Measurements from ENCODE around the gene IPO4.

Gene IPO4

DNA sequence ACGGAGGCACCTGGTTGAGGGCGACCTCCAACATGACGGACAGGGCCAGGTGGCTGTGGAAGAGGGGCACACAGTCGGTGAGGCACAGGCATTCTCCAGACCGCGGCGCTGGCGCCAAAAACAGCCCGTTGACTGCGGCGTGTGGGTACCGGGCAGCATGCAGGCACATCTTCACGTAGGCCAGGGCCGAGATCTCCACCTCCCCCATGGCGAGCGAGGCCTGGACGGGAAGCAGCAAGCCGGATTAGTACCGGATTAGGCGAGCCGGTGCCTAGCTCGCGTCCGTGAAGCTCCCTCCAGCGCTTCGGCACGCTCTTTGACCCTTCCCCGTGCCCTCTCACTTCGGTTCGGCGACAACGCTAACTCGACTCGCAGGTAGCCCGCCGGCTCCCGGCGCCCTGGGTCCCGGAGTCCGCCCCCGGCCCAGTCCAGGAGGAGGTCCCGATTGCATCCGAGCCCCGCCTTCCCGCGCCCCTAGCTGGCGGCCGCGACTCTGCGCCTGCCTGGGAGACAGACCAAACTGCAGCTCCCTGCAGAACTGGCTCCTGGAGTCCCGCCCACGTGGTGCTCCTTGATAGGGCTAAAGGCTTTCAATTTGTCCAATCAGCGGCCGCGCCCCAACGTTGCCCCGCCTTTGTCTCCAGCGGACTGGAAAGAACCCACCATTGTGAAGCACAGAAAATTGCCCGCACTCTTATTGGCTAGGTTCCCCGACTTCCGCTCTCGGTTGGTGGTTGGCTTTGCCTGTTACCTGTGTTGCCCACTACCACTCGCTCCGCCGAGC, 47.3 kb downstream of the IPO4 start, which contains the start of gene EMC9:
Gene EMC9, minus strand, starts transcription at position 495 of the 784 bp plus-strand sequence. Its CDS starts 287 bp downstream, at position 208.
- H3K27ac Mint-ChIP-seq = peak within 1 kb of the TSS; percentile 82
- peak; percentile 96 for ATAC-seq
- H3K36me3 Mint-ChIP-seq = peaks cover 52% of the 10 kb centered on the region

DNA sequence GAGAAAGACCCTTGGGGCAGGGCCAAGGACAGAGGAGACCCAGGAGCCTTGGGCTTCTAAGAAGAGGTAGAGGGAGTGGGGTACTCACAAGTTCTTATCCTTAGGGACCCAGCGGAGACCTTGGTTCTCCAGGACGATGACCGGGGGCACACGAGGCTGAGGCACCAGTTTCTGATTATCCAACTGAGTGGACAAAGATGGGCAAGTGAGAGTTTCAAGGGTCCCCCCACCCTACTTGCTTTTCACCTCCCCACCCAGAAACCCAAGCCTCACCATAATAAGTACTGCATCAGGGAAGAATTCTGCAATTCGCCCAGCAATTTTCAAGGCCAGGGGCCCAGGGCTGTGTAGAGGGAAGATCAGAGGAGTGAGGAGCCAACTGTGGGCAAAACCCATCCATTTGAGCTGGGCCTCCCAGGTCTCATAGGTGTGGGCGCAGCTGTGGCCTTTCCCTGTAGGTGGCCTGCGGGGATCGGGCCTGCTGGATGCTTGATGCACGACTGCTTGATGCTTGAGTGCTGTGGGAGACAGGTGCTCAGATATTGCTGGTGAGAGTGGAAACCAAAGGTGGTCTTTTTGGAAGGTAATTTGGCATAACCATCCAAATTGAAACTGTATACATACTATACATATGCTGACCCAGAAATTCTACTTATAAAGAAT, 49.2 kb downstream of the IPO4 start:
- peaks cover 60% of the 10 kb centered on the region for H3K4me1 Mint-ChIP-seq
- H3K27me3 Mint-ChIP-seq = no peaks in the 10 kb centered on the region
- peak overlapping the region; percentile 59 for H3K4me3 Mint-ChIP-seq
- peak overlapping the region; percentile 7 for H3K27ac Mint-ChIP-seq
- H3K36me3 Mint-ChIP-seq = peaks cover 42% of the 10 kb centered on the region
- no peaks in the 10 kb centered on the region for H3K9me3 Mint-ChIP-seq
- ATAC-seq = no peak

More for the DNA sequence above, 47.3 kb downstream of the IPO4 start, which contains the start of gene EMC9:
- H3K4me3 Mint-ChIP-seq = peak within 1 kb of the TSS; percentile 92
- no peaks in the 10 kb centered on the region for H3K27me3 Mint-ChIP-seq
- peaks cover 65% of the 10 kb centered on the region for H3K4me1 Mint-ChIP-seq
- no peaks in the 10 kb centered on the region for H3K9me3 Mint-ChIP-seq

DNA sequence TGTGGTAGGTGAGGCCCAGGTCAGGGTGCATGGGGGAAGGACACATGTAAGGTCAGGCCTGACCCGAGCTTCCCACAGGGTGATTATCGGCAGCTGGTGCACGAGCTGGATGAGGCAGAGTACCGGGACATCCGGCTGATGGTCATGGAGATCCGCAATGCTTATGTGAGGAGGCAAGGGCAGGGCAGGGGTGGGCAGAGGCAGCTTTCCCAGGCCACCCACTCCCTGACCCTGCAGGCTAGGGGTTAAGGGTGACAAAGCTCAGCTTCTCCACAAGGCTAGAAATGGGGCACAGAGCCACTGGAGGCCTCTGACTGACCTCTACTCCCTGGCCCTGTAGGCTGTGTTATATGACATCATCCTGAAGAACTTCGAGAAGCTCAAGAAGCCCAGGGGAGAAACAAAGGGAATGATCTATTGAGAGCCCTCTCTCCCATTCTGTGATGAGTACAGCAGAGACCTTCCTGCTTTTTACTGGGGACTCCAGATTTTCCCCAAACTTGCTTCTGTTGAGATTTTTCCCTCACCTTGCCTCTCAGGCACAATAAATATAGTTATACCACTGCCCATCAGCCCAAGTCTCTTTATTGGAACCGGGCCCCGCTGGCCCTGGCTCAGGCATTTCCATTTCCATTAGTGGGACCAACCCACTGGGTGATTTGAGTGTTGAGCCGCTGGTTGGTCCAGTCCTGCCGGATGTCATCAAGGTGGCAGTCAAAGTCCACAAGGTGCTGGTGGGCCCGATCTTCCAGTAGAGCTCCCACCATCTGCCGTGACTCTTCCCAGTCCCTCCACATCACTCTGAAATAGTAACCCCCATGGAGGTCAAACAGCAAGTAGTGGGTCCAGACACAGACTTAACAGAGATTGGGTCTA, 50.0 kb downstream of the IPO4 start:
- H3K27me3 Mint-ChIP-seq = no peaks in the 10 kb centered on the region
- peak overlapping the region; percentile 7 for H3K27ac Mint-ChIP-seq
- no peak for ATAC-seq
- peak overlapping the region; percentile 59 for H3K4me3 Mint-ChIP-seq
- H3K36me3 Mint-ChIP-seq = peaks cover 36% of the 10 kb centered on the region
- no peaks in the 10 kb centered on the region for H3K9me3 Mint-ChIP-seq
- H3K4me1 Mint-ChIP-seq = peaks cover 54% of the 10 kb centered on the region

DNA sequence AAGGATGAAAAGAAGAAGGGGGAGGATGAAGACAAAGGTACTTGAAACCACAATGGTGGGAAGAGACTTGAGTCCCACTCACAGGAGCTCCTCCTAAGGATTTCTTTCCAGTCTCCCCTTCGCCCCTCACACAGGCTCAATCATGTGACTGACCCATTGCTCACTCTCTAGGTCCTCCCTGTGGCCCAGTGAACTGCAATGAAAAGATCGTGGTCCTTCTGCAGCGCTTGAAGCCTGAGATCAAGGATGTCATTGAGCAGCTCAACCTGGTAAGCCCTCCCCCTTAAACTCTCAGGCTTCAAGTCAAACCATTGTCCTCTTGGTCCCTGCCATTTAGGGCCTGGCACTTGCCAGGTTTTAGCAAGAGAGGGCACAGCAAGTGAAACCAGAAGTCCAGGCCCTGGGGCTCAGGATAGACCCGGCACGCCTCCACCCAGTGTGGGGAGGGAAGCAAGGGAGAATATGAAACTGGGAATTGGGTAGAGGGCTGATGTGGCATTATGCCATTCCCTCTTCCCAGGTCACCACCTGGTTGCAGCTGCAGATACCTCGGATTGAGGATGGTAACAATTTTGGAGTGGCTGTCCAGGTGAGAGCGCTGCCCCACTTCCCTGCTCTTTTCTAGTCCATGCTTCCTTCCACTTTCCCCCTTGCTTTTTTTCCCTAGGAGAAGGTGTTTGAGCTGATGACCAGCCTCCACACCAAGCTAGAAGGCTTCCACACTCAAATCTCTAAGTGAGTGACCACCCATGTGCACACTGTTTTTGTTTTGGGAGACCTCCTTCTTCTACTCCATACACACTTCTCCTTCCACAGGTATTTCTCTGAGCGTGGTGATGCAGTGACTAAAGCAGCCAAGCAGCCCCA, 50.9 kb downstream of the IPO4 start:
- H3K27me3 Mint-ChIP-seq = no peaks in the 10 kb centered on the region
- peaks cover 28% of the 10 kb centered on the region for H3K36me3 Mint-ChIP-seq
- no peaks in the 10 kb centered on the region for H3K9me3 Mint-ChIP-seq
- ATAC-seq = no peak
- peaks cover 54% of the 10 kb centered on the region for H3K4me1 Mint-ChIP-seq
- peak overlapping the region; percentile 82 for H3K27ac Mint-ChIP-seq
- no peak overlapping the region for H3K4me3 Mint-ChIP-seq

DNA sequence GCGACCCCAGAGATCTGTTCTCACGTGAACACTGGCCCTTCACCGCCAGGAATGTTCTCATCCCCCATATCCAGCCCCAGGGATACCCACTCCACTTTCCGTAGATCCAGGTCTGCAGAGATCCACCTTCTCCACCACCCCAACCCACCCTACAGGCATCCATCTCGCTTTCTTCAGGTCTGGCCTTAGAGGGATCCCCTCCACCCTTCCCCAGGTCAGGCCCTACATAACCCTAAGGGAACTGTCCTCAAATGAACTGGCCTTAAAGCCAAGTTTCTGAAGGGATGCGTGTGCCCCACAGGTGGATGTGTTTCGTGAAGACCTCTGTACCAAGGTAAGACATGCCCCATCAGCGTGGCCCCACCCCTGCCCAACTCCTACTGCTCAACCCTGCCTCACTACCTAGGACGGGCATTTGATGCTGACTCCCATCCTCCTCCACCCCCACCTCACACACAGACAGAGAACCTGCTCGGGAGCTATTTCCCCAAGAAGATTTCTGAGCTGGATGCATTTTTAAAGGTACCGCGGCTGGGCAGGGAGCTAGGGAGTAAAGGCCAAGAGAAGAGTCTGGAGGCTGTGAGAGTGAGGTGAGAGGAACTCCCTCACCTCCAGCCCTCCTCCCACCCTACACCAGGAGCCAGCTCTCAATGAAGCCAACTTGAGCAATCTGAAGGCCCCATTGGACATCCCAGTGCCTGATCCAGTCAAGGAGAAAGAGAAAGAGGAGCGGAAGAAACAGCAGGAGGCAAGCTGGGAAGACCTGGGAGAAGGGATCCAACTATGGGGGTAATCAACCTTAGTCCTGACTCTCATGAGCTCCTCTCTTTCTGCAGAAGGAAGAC, 51.7 kb downstream of the IPO4 start:
- no peak for ATAC-seq
- peaks cover 59% of the 10 kb centered on the region for H3K4me1 Mint-ChIP-seq
- H3K27me3 Mint-ChIP-seq = no peaks in the 10 kb centered on the region
- peaks cover 25% of the 10 kb centered on the region for H3K36me3 Mint-ChIP-seq
- H3K4me3 Mint-ChIP-seq = peak overlapping the region; percentile 86
- no peaks in the 10 kb centered on the region for H3K9me3 Mint-ChIP-seq
- H3K27ac Mint-ChIP-seq = peak overlapping the region; percentile 82

DNA sequence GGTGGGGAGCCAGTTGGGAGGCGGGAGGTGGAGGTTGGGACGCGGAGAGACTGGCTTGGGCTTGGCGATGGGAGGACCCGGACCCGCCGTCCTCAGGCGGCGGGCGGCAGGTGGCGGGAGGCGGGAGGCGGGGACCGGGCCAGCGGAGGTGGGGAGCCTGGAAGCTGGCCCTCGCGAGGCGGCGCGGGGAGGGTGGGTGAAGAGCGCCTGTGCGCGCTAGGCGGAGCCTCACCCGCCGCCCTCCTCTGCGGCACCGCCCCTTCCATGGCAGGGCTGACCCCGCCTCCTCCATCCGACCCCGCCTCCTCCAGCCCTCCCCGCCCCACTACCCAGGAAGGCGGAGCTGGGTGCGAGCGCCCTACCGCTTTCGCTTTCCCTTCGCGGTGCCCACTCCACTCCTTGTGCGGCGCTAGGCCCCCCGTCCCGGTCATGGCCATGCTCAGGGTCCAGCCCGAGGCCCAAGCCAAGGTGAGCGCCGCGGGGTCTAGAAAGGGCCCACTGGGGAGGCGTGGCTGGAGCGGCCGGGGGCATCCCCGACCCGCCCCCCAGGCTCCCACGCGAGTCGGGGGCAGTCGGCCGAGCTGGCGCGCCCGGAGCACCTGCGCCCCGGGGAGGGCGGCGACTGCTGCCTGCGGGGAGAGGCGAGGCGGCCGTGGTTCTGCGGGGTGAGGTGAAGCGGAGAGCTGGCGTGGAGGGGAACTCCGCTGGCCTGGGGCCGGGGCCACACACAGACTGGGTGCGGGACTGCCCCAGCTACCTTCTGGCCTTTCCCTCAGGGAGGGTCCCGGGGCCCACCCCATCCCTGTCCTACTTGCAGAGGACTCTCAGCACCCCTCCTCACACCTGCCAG, 52.6 kb downstream of the IPO4 start, which contains the start of gene PSME1:
Gene PSME1, plus strand, starts transcription at position 361 of the 850 bp plus-strand sequence. Its CDS starts 69 bp downstream, at position 430.
- Mint-ChIP-seq H3K27ac (peak within 1 kb of the TSS; percentile 82), H3K4me3 (peak within 1 kb of the TSS; percentile 86), H3K4me1 (peaks cover 62% of the 10 kb centered on the region), H3K9me3 (no peaks in the 10 kb centered on the region), H3K27me3 (no peaks in the 10 kb centered on the region), H3K36me3 (peaks cover 25% of the 10 kb centered on the region)
- peak; percentile 97 for ATAC-seq

DNA sequence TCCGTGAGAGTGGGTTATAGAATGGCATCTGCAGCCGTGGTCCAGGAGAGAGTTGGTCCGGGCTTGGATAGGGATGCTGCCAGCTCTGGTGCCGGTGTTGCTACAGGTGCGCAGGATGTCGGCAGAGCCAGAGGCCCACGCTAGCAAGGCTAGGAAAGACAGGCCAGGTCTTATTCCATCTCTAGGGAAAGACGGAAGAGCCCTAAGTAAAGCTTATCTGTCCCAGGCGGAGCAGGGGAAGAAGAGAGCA, 53.1 kb downstream of the IPO4 start:
- no peaks in the 10 kb centered on the region for H3K27me3 Mint-ChIP-seq
- H3K27ac Mint-ChIP-seq = peak overlapping the region; percentile 82
- peaks cover 25% of the 10 kb centered on the region for H3K36me3 Mint-ChIP-seq
- H3K4me3 Mint-ChIP-seq = peak overlapping the region; percentile 86
- peak; percentile 11 for ATAC-seq
- H3K9me3 Mint-ChIP-seq = no peaks in the 10 kb centered on the region
- peaks cover 57% of the 10 kb centered on the region for H3K4me1 Mint-ChIP-seq

DNA sequence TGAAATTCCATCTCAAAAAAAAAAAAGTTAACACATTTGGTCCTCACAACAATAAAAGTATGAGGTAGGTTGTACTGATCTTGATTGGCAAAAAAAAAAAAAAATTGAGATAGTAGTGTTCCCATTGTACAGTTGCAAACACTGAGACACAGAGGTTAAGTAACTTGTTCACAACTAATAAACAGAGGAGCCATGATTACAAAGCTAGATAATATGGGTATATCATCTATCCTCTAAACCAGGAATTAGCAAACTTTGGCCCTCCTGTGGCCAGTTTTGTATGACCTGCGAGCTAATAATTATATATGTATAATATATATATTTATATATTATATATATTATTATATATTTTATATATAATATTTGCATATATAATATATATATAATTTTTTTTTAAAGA, 54.9 kb downstream of the IPO4 start:
- no peak for ATAC-seq
- H3K4me3 Mint-ChIP-seq = no peak overlapping the region
- peaks cover 16% of the 10 kb centered on the region for H3K36me3 Mint-ChIP-seq
- H3K27ac Mint-ChIP-seq = no peak overlapping the region
- no peaks in the 10 kb centered on the region for H3K27me3 Mint-ChIP-seq
- H3K9me3 Mint-ChIP-seq = no peaks in the 10 kb centered on the region
- H3K4me1 Mint-ChIP-seq = peaks cover 43% of the 10 kb centered on the region

DNA sequence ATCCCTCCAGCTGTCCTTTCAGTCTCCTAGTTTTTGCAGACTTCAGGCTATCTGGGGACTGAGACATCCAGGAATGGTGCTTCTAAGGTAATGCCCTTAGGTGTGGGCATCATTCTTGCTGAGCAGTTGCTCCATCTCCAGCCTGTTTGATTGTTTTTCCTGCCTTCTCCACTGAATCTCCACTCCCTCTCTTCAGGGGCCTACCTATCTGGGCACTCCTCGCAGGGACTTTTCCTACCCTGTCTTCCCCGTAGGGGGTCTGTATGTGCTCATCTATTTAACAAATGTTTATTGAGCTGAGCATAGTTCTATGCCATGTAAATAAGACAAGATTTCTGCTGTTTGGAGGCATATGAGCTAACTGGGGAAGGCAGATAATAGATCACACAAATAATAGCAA, 55.6 kb downstream of the IPO4 start:
- no peak for ATAC-seq
- Mint-ChIP-seq H3K4me3 (no peak overlapping the region), H3K36me3 (peaks cover 9% of the 10 kb centered on the region), H3K4me1 (peaks cover 39% of the 10 kb centered on the region), H3K27me3 (no peaks in the 10 kb centered on the region), H3K27ac (peak overlapping the region; percentile 63), H3K9me3 (no peaks in the 10 kb centered on the region)

DNA sequence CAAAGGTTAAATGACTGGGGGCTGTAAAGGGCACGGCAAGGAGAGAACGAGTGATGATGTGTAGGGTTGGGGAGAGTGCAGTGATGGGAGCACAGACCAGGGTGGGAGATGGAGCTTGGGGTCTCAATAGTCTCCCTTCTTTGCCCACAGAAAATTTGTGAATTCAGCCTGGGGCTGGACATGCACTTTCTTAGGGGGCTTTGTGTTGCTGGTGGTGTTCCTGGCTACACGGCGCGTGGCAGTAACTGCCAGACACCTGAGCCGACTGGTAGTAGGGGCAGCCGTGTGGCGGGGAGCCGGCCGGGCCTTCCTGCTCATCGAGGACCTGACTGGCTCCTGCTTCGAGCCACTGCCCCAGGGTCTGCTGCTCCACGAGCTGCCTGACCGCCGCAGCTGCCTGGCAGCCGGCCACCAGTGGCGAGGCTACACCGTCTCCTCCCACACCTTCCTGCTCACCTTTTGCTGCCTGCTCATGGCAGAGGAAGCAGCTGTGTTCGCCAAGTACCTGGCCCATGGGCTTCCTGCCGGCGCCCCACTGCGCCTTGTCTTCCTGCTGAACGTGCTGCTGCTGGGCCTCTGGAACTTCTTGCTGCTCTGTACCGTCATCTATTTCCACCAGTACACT, 56.4 kb downstream of the IPO4 start:
- Mint-ChIP-seq H3K4me3 (no peak overlapping the region), H3K36me3 (peaks cover 5% of the 10 kb centered on the region), H3K27me3 (no peaks in the 10 kb centered on the region), H3K9me3 (no peaks in the 10 kb centered on the region), H3K4me1 (peaks cover 38% of the 10 kb centered on the region), H3K27ac (peak overlapping the region; percentile 63)
- ATAC-seq = no peak

DNA sequence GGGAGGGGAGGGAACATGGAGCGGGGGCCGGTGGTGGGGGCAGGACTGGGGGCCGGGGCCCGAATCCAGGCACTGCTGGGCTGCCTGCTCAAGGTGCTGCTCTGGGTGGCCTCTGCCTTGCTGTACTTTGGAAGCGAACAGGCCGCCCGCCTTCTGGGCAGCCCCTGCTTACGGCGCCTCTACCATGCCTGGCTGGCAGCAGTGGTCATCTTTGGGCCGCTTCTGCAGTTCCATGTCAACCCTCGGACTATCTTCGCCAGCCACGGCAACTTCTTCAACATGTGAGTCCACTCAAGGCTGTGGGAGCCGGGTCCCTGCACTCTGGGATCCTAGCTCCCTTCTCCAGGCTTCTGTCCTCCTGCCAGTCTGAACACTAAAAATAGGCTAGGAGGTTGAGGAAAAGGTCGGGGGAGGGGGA, 57.1 kb downstream of the IPO4 start:
- H3K27ac Mint-ChIP-seq = peak overlapping the region; percentile 63
- peaks cover 32% of the 10 kb centered on the region for H3K4me1 Mint-ChIP-seq
- no peak overlapping the region for H3K4me3 Mint-ChIP-seq
- H3K27me3 Mint-ChIP-seq = no peaks in the 10 kb centered on the region
- ATAC-seq = no peak
- H3K36me3 Mint-ChIP-seq = no peaks in the 10 kb centered on the region
- no peaks in the 10 kb centered on the region for H3K9me3 Mint-ChIP-seq

DNA sequence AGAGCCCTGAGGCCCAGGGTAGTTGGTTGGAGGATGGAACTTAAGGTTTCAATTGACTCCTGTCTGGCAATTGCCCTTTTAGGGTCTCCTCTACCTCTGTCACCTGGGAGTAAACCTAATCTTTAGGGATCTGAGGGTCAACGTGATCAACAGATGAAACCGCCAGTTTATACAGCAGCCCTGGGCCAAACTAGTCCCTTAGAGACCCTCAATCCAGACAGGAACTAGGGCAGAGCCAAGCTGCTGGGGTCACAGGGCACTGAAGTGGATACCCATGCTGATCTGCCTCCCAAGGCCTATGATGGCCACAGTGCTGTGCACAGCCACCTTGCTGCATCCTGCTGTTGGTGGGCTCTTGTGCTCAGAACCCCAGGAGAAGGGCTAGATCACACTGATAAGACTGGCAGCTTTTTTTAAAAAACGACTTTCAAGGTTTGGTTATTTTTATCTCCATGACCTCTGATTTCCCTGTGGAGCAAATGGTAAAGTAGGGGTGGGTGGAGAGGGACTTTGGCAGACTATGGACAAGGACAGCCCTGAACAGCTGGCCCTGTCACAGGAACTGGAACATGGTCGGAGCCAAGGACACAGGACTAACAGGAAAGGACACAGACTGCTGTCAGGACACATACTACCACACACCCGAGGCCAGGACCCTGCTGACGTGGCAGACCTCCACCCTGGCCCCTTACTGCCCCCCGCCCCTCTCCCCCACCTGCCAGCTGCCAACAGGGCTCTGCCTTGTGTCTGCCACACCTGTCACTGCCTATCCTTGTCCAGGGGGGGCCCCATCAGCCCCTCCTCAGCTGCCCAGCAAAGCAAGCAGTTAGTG, 57.7 kb downstream of the IPO4 start:
- Mint-ChIP-seq H3K4me1 (peaks cover 30% of the 10 kb centered on the region), H3K27ac (peak overlapping the region; percentile 63)

More for the DNA sequence above, 57.7 kb downstream of the IPO4 start:
- Mint-ChIP-seq H3K9me3 (no peaks in the 10 kb centered on the region), H3K27me3 (no peaks in the 10 kb centered on the region), H3K36me3 (no peaks in the 10 kb centered on the region), H3K4me3 (no peak overlapping the region)
- ATAC-seq = no peak

Measured in stimulated activated memory B cell treated with anti-CD40 and anti-IgM and Interleukin-4, amounts not matched to agents 10 μg/mL and 1 μg/mL and 100 μg/mL, for 72 hours (primary cell).